Central memory CD4-positive, alpha-beta T cell (primary cell): ENCODE measurements around the gene ADGRF5.

Experiments
- DNase-seq: peaks from one replicate; pipeline ENCODE4 v3.0.0; 2022

Gene ADGRF5

GRCh38 chr6:46932526-46933319 is 11.0 kb upstream of the ADGRF5 start:
- no peak for DNase-seq

- no peak for DNase-seq
Measured at GRCh38 chr6:46931416-46931815, 9.7 kb upstream of the ADGRF5 start.

GRCh38 chr6:46930331-46930730 is 8.6 kb upstream of the ADGRF5 start:
- DNase-seq = no peak

- DNase-seq = no peak
Measured at GRCh38 chr6:46927066-46927465, 5.3 kb upstream of the ADGRF5 start.

GRCh38 chr6:46926481-46926880 is 4.7 kb upstream of the ADGRF5 start:
- no peak for DNase-seq

GRCh38 chr6:46925563-46926253 is 4.0 kb upstream of the ADGRF5 start:
- no peak for DNase-seq

GRCh38 chr6:46923476-46923875 is 1.7 kb upstream of the ADGRF5 start:
- no peak for DNase-seq

GRCh38 chr6:46921059-46921458 is 679 bp downstream of the ADGRF5 start:
- no peak for DNase-seq

- DNase-seq = no peak
Measured at GRCh38 chr6:46918806-46919205, 2.9 kb downstream of the ADGRF5 start.

- no peak for DNase-seq
Measured at GRCh38 chr6:46917002-46917545, 4.7 kb downstream of the ADGRF5 start.

- DNase-seq = no peak
Measured at GRCh38 chr6:46915866-46916265, 5.9 kb downstream of the ADGRF5 start.

- no peak for DNase-seq
Measured at GRCh38 chr6:46915380-46915779, 6.4 kb downstream of the ADGRF5 start.

GRCh38 chr6:46914279-46914810 is 7.4 kb downstream of the ADGRF5 start:
- DNase-seq = no peak

- no peak for DNase-seq
Measured at GRCh38 chr6:46909371-46909770, 12.4 kb downstream of the ADGRF5 start.

- DNase-seq = no peak
Measured at GRCh38 chr6:46906776-46907175, 15.0 kb downstream of the ADGRF5 start.

- DNase-seq = no peak
Measured at GRCh38 chr6:46904117-46904516, 17.6 kb downstream of the ADGRF5 start.

GRCh38 chr6:46903175-46903574 is 18.6 kb downstream of the ADGRF5 start:
- DNase-seq = no peak

GRCh38 chr6:46901882-46902314 is 19.8 kb downstream of the ADGRF5 start:
- DNase-seq = no peak

GRCh38 chr6:46900266-46900665 is 21.5 kb downstream of the ADGRF5 start:
- no peak for DNase-seq

- no peak for DNase-seq
Measured at GRCh38 chr6:46899659-46900058, 22.1 kb downstream of the ADGRF5 start.

GRCh38 chr6:46898006-46898405 is 23.7 kb downstream of the ADGRF5 start:
- no peak for DNase-seq

GRCh38 chr6:46896871-46897270 is 24.9 kb downstream of the ADGRF5 start:
- no peak for DNase-seq

- DNase-seq = no peak
Measured at GRCh38 chr6:46895930-46896329, 25.8 kb downstream of the ADGRF5 start.

GRCh38 chr6:46894433-46894832 is 27.3 kb downstream of the ADGRF5 start:
- DNase-seq = no peak
